IPS DF 19.7 (cell line): ENCODE results near the gene PACRG.

Source experiments
- DNase-seq: peaks from one replicate; pipeline ENCODE4 v3.0.0-alpha.2; 2013; ENCODE audit warnings: low read depth, low spot score

Gene PACRG

DNA sequence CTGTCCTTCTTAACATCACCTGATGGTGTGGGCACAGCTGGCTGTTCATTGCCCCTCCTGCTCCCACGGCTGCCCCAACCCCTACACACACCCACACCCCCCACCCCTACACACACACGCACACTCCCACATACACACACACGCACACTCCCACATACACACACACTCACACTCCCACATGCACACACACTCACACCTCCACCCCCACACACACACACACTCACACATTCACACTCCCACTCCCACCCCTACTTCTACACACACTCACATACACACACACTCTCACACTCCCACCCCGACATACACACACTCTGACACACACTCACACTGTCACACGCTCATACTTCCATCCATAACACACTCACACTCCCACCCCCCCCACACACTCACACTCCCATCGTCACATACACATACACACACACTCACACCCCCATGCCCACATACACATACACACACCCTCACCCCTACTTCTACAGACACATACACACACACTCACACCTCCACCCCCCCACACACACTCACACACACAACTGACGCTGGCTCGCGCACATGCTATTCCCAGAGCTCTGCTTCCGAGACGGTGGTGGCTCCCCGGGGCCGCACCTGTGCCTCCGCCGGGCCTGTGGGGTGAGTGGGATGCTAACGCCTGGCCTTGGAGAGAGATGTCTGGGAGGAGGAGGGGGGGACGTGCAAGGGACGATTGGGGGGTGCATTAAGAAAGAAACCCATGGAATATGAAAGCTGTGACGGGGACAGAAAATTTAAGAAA is 512.0 kb downstream of the PACRG start:
- DNase-seq: no peak

DNA sequence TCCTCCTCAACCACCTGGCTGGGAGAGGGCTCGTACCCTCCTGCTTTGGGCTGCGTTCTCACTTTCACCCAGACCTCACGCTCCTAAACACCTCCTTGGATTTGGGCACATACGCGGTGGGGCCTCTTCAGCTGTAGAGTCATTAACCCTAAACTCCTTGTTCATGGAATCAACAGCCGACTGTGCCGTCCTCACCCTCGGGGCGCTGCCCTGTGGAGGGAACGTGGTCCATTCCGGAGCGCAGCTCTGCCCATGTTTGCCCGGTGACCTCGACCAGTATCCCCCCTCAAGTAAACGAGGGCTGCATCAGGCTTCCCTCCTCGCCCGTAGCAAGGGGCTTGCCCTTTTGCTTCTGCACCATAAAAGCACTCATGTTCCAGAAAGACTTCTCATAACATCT is 512.8 kb downstream of the PACRG start:
- no peak for DNase-seq

GRCh38 chr6:163241683-163242082 is 513.9 kb downstream of the PACRG start:
- DNase-seq: no peak

- no peak for DNase-seq
Measured at GRCh38 chr6:163243083-163243482, 515.3 kb downstream of the PACRG start.

GRCh38 chr6:163243692-163244589 is 516.2 kb downstream of the PACRG start:
- no peak for DNase-seq

- DNase-seq: no peak
Measured at GRCh38 chr6:163248051-163248450, 520.3 kb downstream of the PACRG start.

GRCh38 chr6:163249651-163250101 is 521.9 kb downstream of the PACRG start:
- no peak for DNase-seq

DNA sequence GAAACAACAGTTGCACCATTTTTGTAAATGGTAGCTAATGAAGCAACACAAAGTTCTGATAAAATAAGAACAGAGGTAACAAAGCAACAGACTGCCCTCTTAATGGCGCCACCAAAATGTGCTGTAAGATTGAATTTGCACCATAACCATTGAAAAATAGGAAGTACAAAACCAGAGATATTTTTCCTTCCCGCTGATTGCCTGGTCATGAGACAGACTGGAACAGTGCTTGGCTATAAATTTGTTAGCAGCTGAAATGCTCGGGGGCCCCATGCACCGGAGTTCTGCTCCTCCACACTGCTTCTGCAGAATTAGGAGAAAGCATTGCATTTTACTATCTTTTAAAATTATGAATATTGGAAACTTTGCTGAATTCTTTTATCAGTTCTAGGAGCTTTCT is 522.3 kb downstream of the PACRG start:
- no peak for DNase-seq

- no peak for DNase-seq
Measured at GRCh38 chr6:163252061-163252591, 524.4 kb downstream of the PACRG start.

GRCh38 chr6:163253556-163254213 is 525.9 kb downstream of the PACRG start:
- DNase-seq: no peak

DNA sequence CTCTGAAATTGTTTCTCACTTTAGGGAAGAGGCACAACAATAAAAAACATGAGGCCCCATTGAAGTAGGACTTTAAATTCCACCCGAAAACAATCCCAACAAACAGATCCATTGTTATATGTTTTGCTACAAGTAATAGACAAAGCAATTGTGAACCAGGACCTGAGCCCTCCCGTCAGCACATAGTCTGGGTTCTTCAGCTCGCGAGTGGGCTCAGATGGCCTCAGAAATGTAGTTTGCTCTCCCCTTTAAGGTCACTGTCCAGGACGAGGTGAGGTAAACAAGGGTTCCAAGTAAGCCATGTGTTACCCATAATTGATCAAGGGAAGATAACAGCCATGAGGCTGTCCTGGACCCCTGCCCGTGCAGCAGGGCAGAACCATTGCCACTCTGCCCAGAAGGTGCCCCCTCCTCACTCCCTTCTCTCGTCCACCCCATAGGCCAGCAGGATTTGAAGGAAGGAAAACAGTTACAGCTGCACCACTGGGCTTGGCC is 526.6 kb downstream of the PACRG start:
- DNase-seq: no peak

- DNase-seq: no peak
Measured at GRCh38 chr6:163255265-163255664, 527.5 kb downstream of the PACRG start.

DNA sequence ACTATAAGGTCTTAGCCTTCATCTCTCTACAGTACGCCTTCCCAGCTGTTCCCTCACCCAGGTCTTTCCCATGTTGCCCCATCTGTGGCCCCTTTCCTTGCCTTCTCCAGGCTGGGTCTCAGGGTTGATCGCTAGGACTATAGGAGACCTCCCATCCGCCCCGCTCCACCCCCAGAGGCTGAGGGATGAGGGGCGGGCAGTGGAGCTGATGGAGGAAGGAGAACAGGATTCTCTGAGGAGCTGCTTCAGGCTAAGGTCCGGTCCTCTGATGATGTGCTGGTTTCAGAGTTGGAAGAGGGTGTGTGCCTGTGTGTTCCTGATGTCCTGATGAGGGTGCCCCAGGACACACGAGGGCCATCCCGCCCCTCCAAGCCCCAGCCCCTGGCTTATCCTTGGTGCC is 531.9 kb downstream of the PACRG start:
- DNase-seq: no peak

DNA sequence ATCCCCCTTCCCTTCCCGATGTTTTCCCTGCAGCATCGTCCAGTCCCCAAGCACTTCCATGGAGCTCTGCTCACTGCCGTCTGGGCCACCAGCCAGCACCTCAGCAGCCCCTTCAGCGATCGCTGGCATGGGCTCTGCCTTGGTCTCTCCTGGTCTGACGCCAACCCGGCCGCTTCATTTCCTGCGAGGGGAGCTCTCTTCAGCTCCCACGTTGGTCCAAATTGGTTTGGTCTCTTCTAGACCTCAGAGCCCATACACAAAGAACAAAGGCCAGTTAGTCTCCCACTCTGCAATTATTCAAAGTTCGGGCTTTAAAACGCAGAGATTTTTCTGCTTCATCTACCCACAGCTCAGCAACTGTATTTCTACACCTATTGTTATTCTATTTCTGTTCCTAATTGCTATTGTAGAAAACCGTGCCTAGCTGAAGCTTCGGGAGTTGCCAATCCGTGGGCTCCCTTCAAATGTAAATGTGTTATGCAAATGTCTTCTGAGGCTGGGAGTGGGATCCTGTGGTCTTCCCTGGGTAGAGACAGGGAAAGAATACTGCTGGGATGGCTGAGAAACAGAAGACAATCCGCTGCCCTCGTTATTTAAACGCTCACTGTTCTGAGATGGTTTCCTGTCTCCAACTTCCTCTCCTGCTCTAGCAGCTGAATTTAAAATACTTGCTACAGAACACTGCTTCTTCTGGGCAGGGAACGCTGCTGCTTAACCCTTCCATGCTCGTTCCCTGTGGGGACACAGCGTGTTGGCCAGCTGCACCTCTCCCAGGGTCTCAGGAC is 532.5 kb downstream of the PACRG start:
- DNase-seq: peak; percentile 95

DNA sequence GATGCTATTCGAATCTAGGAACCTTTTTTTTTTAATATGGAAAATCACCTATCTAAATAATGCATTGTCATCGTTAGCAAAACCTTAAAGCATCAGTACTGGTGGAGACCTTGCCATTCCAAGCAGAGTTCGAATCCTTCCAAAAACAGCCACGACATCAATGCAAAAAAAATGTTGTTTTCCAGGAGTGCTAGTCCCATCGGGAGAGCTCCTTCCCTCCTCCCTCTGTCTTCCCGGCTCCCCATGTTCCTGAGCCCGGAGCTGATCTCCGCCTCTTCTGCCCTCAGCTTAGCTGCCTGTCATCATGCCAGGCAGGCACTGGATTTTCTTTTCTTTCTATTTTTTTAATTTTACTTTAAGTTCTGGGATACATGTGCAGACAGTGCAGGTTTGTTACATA is 533.1 kb downstream of the PACRG start:
- no peak for DNase-seq

GRCh38 chr6:163261361-163261760 is 533.6 kb downstream of the PACRG start:
- no peak for DNase-seq

DNA sequence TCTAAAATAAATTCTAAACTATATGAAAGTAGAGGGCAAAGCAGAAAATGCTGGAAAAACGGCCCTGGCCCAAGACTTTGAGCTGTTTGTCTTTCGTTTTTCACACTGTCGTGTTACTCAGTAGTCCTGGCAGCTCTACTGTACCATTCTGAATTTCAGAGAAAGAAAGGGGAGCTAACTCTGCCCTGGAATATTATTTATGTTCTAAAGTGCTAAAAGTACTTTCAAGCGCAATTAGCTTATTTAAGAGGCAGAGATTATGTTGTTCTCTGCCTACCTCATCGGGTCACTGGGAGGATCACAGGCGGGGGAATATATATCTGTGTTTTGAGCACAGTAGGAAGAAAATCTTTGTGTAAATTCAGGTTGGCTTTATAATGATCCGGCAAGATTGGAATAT is 534.3 kb downstream of the PACRG start:
- no peak for DNase-seq

- DNase-seq: no peak
Measured at GRCh38 chr6:163263196-163263595, 535.4 kb downstream of the PACRG start.

- no peak for DNase-seq
Measured at GRCh38 chr6:163263998-163264661, 536.4 kb downstream of the PACRG start.

DNA sequence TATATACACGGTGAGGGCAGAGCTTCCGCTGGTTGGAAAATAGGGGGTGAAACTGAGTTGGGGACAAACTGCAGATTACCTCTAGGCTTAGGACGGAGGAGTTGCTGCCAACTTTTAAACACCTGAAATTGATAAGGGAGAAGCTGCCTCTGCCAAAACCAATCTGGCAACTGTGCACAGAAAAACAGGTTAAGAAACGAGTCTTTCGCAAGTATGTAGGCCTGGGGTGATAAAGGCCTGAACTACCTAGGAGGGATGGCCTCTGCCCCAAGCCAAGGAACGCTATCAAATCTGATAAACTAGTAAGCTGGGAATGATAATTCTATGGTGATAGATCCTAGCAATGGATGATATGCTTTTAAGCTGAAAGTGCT is 536.9 kb downstream of the PACRG start:
- no peak for DNase-seq

DNA sequence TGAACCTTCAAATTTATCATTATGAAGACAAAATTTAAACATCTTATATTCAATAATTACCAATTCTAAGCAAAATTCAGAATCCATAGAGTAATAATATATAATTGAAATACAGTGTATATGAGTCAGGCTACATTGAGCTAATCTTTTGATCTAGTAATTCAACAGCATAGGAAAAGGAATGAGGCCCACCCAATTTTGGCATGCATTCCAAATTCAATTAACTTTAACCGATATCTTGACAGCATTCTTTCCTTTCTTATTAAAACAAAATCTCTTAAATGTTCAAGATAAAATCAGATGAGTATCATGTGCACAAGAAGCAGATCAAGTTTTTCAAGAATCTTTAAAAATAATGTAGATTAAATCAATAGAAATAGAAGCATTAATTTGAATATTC is 553.9 kb downstream of the PACRG start:
- no peak for DNase-seq
